BLaER1 (cell line): ENCODE data around the gene TRPT1.

Experiments
- H3K27ac ChIP-seq: shearing (Covaris generic); formaldehyde crosslinking; 2 replicates; pipeline ENCODE4 v1.8.1; 2022
- H3K27me3 ChIP-seq: shearing (Covaris generic); formaldehyde crosslinking; 2 replicates; pipeline ENCODE4 v1.8.1; 2022
- H3K36me3 ChIP-seq: shearing (Covaris generic); formaldehyde crosslinking; 2 replicates; pipeline ENCODE4 v1.8.1; 2022
- H3K4me1 ChIP-seq: shearing (Covaris generic); formaldehyde crosslinking; 2 replicates; pipeline ENCODE4 v1.8.1; 2022
- H3K4me2 ChIP-seq: shearing (Covaris generic); formaldehyde crosslinking; 2 replicates; pipeline ENCODE4 v1.8.1; 2022
- H3K4me3 ChIP-seq: shearing (Covaris generic); formaldehyde crosslinking; 2 replicates; pipeline ENCODE4 v1.8.1; 2022
- H3K9ac ChIP-seq: shearing (Covaris generic); formaldehyde crosslinking; 2 replicates; pipeline ENCODE4 v1.8.1; 2022
- H3K9me3 ChIP-seq: shearing (Covaris generic); formaldehyde crosslinking; 2 replicates; pipeline ENCODE4 v1.8.1; 2022
- H4K20me1 ChIP-seq: shearing (Covaris generic); formaldehyde crosslinking; 2 replicates; pipeline ENCODE4 v1.8.1; 2022
- Cebpa-rat ChIP-seq: shearing (Covaris generic); IDR thresholded peaks from 2 replicates; pipeline ENCODE4 v1.8.1; 2022

Gene TRPT1

GRCh38 chr11:64216879-64217278 is 9.1 kb downstream of the TRPT1 start:
- peaks cover 57% of the 10 kb centered on the region for H4K20me1 ChIP-seq
- H3K9me3 ChIP-seq: no peaks in the 10 kb centered on the region
- no peaks in the 10 kb centered on the region for H3K27me3 ChIP-seq
- peaks cover 75% of the 10 kb centered on the region for H3K4me1 ChIP-seq
- H3K27ac ChIP-seq: no peak overlapping the region
- H3K4me2 ChIP-seq: peak overlapping the region; percentile 52
- TF ChIP-seq Cebpa-rat: no peak
- H3K9ac ChIP-seq: no peak overlapping the region
- H3K4me3 ChIP-seq: no peak overlapping the region
- peaks cover 81% of the 10 kb centered on the region for H3K36me3 ChIP-seq

GRCh38 chr11:64211181-64211872 is 14.7 kb downstream of the TRPT1 start:
- Histone ChIP-seq H3K4me2 (0 out of 2 replicates have a peak overlapping the region, but pooled peaks have one; percentile 74), H3K27me3 (no peaks in the 10 kb centered on the region), H3K9ac (no peak overlapping the region), H3K9me3 (no peaks in the 10 kb centered on the region), H3K27ac (0 out of 2 replicates have a peak overlapping the region, but pooled peaks have one; percentile 16), H3K4me1 (peaks cover 79% of the 10 kb centered on the region), H4K20me1 (peaks cover 49% of the 10 kb centered on the region), H3K36me3 (peaks cover 65% of the 10 kb centered on the region), H3K4me3 (no peak overlapping the region)
- no peak for TF ChIP-seq Cebpa-rat

- Histone ChIP-seq H3K9me3 (no peaks in the 10 kb centered on the region), H3K27me3 (no peaks in the 10 kb centered on the region), H3K27ac (peak overlapping the region; percentile 26; the same call in 1 of the 2 replicates), H3K9ac (peak overlapping the region; percentile 18; the same call in 1 of the 2 replicates), H3K4me1 (peaks cover 79% of the 10 kb centered on the region), H3K4me3 (no peak overlapping the region), H3K36me3 (peaks cover 65% of the 10 kb centered on the region), H3K4me2 (peak overlapping the region; percentile 97), H4K20me1 (peaks cover 49% of the 10 kb centered on the region)
- no peak for TF ChIP-seq Cebpa-rat
These were observed 15.5 kb downstream of the TRPT1 start for GRCh38 chr11:64210301-64211020.

- H3K27me3 ChIP-seq: no peaks in the 10 kb centered on the region
- no peaks in the 10 kb centered on the region for H3K9me3 ChIP-seq
- H4K20me1 ChIP-seq: peaks cover 49% of the 10 kb centered on the region
- TF ChIP-seq Cebpa-rat: no peak
- H3K4me1 ChIP-seq: peaks cover 79% of the 10 kb centered on the region
- peak overlapping the region; percentile 98 for H3K9ac ChIP-seq
- peak overlapping the region; percentile 94 for H3K4me3 ChIP-seq
- peak overlapping the region; percentile 97 for H3K4me2 ChIP-seq
- H3K36me3 ChIP-seq: peaks cover 64% of the 10 kb centered on the region
- peak overlapping the region; percentile 99 for H3K27ac ChIP-seq
These were observed 16.5 kb downstream of the TRPT1 start for GRCh38 chr11:64209563-64209843.

- Histone ChIP-seq H3K9ac (peak overlapping the region; percentile 98), H3K4me1 (peaks cover 79% of the 10 kb centered on the region), H4K20me1 (peaks cover 53% of the 10 kb centered on the region), H3K27me3 (no peaks in the 10 kb centered on the region), H3K4me2 (peak overlapping the region; percentile 97), H3K36me3 (peaks cover 59% of the 10 kb centered on the region), H3K27ac (peak overlapping the region; percentile 99), H3K4me3 (peak overlapping the region; percentile 94), H3K9me3 (no peaks in the 10 kb centered on the region)
- no peak for TF ChIP-seq Cebpa-rat
These were observed 17.0 kb downstream of the TRPT1 start for GRCh38 chr11:64208796-64209562.

GRCh38 chr11:64208086-64208795 is 17.7 kb downstream of the TRPT1 start:
- peaks cover 54% of the 10 kb centered on the region for H3K36me3 ChIP-seq
- H3K4me2 ChIP-seq: peak overlapping the region; percentile 97
- H3K4me1 ChIP-seq: peaks cover 77% of the 10 kb centered on the region
- H3K9me3 ChIP-seq: no peaks in the 10 kb centered on the region
- peak overlapping the region; percentile 98 for H3K9ac ChIP-seq
- no peak for TF ChIP-seq Cebpa-rat
- H4K20me1 ChIP-seq: peaks cover 56% of the 10 kb centered on the region
- H3K4me3 ChIP-seq: peak overlapping the region; percentile 94
- H3K27ac ChIP-seq: peak overlapping the region; percentile 99
- no peaks in the 10 kb centered on the region for H3K27me3 ChIP-seq

- peak overlapping the region; percentile 97 for H3K4me2 ChIP-seq
- no peaks in the 10 kb centered on the region for H3K9me3 ChIP-seq
- peak overlapping the region; percentile 99 for H3K27ac ChIP-seq
- peaks cover 47% of the 10 kb centered on the region for H3K36me3 ChIP-seq
- TF ChIP-seq Cebpa-rat: no peak
- no peaks in the 10 kb centered on the region for H3K27me3 ChIP-seq
- H3K9ac ChIP-seq: peak overlapping the region; percentile 98
- peaks cover 62% of the 10 kb centered on the region for H4K20me1 ChIP-seq
- peaks cover 69% of the 10 kb centered on the region for H3K4me1 ChIP-seq
- peak overlapping the region; percentile 94 for H3K4me3 ChIP-seq
These were observed 18.5 kb downstream of the TRPT1 start for GRCh38 chr11:64207256-64208085.

- Histone ChIP-seq H3K4me2 (peak within 1 kb of the TSS; percentile 97), H3K27me3 (no peaks in the 10 kb centered on the region), H3K27ac (peak within 1 kb of the TSS; percentile 99), H4K20me1 (peaks cover 62% of the 10 kb centered on the region), H3K36me3 (peaks cover 39% of the 10 kb centered on the region), H3K9ac (peak within 1 kb of the TSS; percentile 98), H3K9me3 (no peaks in the 10 kb centered on the region), H3K4me3 (peak within 1 kb of the TSS; percentile 94), H3K4me1 (peaks cover 61% of the 10 kb centered on the region)
- no peak for TF ChIP-seq Cebpa-rat
These were observed 19.3 kb downstream of the TRPT1 start, which contains the start of gene FERMT3 for GRCh38 chr11:64206457-64207255. Gene FERMT3 (plus strand): TSS chr11:64206721. CDS start chr11:64207365, 644 bp downstream.
